ENCODE results near the gene ECHS1. TPM values are rescaled to one million over a fixed set of nuclear protein-coding genes. Genes with fewer than 3 reads are reported as not detected.
A peak's percentile ranks its signal among the peaks of the same experiment; 100 is the strongest.

Gene ECHS1
- total and polyA plus RNA-seq, 2 of the 8 experiments (the other 6 are each of a cell fraction or from before 2014, with no cell fraction given), result 41.7 to 101 TPM

- no peak overlapping the region for H2AFZ ChIP-seq (ENCODE audit: low read length)
- no peak overlapping the region for H3K23ac ChIP-seq (ENCODE audit: insufficient read length)
- ChIA-PET POLR2A (ENCODE audit: partially characterized antibody) (interaction anchor here (0.8 to 1.1 kb wide), 2 partner anchors 10 to 18 kb away, joined by 3 read pairs; no protein-coding TSS in a partner anchor), CTCF (ENCODE audit: partially characterized antibody) (no interaction called here)
- no peaks in the 10 kb centered on the region for H3K4me1 ChIP-seq (replicated peaks in 1 of 4; ENCODE audit: control insufficient read depth in 3 of 4, insufficient read depth in 4 of 4, low read length in 3 of 4)
- H2BK5ac ChIP-seq (ENCODE audit: low read depth, low read length), result no peak overlapping the region
- no peak overlapping the region for H2AK5ac ChIP-seq (ENCODE audit: low read depth, low read length)
- no peaks in the 10 kb centered on the region for H3K23me2 ChIP-seq (ENCODE audit: low read depth, low read length)
- H3K14ac ChIP-seq (ENCODE audit: insufficient read length), result no peak overlapping the region
- peaks cover 0 to 31% of the 10 kb centered on the region in 2 experiments; a peak in 2 of 4 replicates for H3K79me2 ChIP-seq (ENCODE audit: control insufficient read depth in 1 of 2, insufficient read depth in 2 of 2, low read length in 2 of 2)
- H3K27me3 ChIP-seq (replicated peaks in 1 of 4; ENCODE audit: control insufficient read depth in 3 of 4, extremely low read depth in 1 of 4, insufficient read depth in 3 of 4, low read length in 3 of 4), result no peaks in the 10 kb centered on the region
- H4K5ac ChIP-seq (ENCODE audit: insufficient read length, low read depth, low read length), result no peak overlapping the region
- H3K79me1 ChIP-seq (ENCODE audit: low read depth, low read length), result peaks cover 8% of the 10 kb centered on the region
- no peak overlapping the region for H2BK12ac ChIP-seq (ENCODE audit: low read depth, low read length)
- no peak overlapping the region for H2BK15ac ChIP-seq (ENCODE audit: low read length)
- no peak overlapping the region for H2BK120ac ChIP-seq (replicated peaks; ENCODE audit: low read depth, low read length)
- H3K4me2 ChIP-seq (ENCODE audit: insufficient read depth in 1 of 2, low read depth in 2 of 2, low read length in 2 of 2), result no peak overlapping the region
- H3K4ac ChIP-seq (replicated peaks; ENCODE audit: insufficient read length, low read depth, low read length), result no peak overlapping the region
- H4K20me1 ChIP-seq (replicated peaks in 1 of 2; ENCODE audit: control insufficient read depth in 1 of 2, insufficient read depth in 2 of 2, low read length in 2 of 2), result peaks cover 0 to 14% of the 10 kb centered on the region in 2 experiments
- no peak overlapping the region for H4K8ac ChIP-seq (ENCODE audit: extremely low read depth, insufficient read depth, low read length)
- H2BK20ac ChIP-seq (ENCODE audit: low read length), result no peak overlapping the region
- no peak overlapping the region for H3K9ac ChIP-seq (replicated peaks in 1 of 4; ENCODE audit: extremely low read depth in 1 of 4, low read depth in 3 of 4, low read length in 3 of 4)
- no peak overlapping the region for H3K27ac ChIP-seq (ENCODE audit: low read depth, low read length)
- H3K36me3 ChIP-seq (ENCODE audit: control insufficient read depth in 2 of 4, insufficient read depth in 4 of 4, low read length in 3 of 4), result peaks cover 4 to 59% (median 27%) of the 10 kb centered on the region in 4 experiments; a peak in 7 of 8 replicates
- WGBS, 2 experiments (ENCODE audit: extremely low coverage in 1 of 2, insufficient coverage in 1 of 2, insufficient read length in 1 of 2, insufficient replicate concordance in 2 of 2, low coverage in 1 of 2, low lambda C conversion rate in 2 of 2, missing lambda C conversion rate in 1 of 2), result 96% methylated on average over 17 of the region's 21 CpGs; no CpG with 5 or more reads in 1 of the 2 experiments
- H3K18ac ChIP-seq (ENCODE audit: extremely low read depth, low read length), result no peak overlapping the region
- no peak overlapping the region for H3K56ac ChIP-seq (replicated peaks; ENCODE audit: insufficient read length, low read depth, low read length)
- H4K91ac ChIP-seq (replicated peaks; ENCODE audit: insufficient read length, low read length), result no peak overlapping the region
- no peak for FAIRE-seq
- DNase-seq (ENCODE audit: low read depth in 1 of 2, low spot score in 2 of 2), result peak in 1 of 2 experiments; percentile 27
- H3K4me3 ChIP-seq (ENCODE audit: extremely low read depth in 1 of 4, insufficient read depth in 2 of 4, low read depth in 3 of 4, low read length in 4 of 4), result no peak overlapping the region
- no peaks in the 10 kb centered on the region for H3K9me3 ChIP-seq (ENCODE audit: insufficient read depth in 2 of 2, low read depth in 1 of 2, low read length in 1 of 2)
- TF ChIP-seq SP4 (IDR thresholded peaks at IDR 0.05; ENCODE audit: low read length) (no peak), TEAD4 (IDR thresholded peaks at IDR 0.05; ENCODE audit: low read depth, low read length) (no peak), CHD1 (IDR thresholded peaks at IDR 0.05; ENCODE audit: low read depth, low read length) (no peak), SIX5 (IDR thresholded peaks at IDR 0.05; ENCODE audit: low read depth, low read length) (no peak), GTF2F1 (IDR thresholded peaks at IDR 0.05; ENCODE audit: borderline replicate concordance, low read depth, low read length) (no peak), E2F6 (IDR thresholded peaks at IDR 0.05) (no peak), NRF1 (IDR thresholded peaks at IDR 0.05; ENCODE audit: low read depth, low read length) (no peak), EGR1 (IDR thresholded peaks at IDR 0.05; ENCODE audit: borderline replicate concordance, low read depth, low read length) (no peak), SIN3A (conservative IDR thresholded peaks at IDR 0.05 in 1 of 2, IDR thresholded peaks at IDR 0.05 in 1 of 2; ENCODE audit: low read depth in 1 of 2, low read length in 2 of 2) (no peak), RBBP5 (IDR thresholded peaks at IDR 0.05; ENCODE audit: borderline replicate concordance, low read depth, low read length) (no peak), SIRT6 (IDR thresholded peaks at IDR 0.05; ENCODE audit: low read length) (no peak), POU5F1 (IDR thresholded peaks at IDR 0.05; ENCODE audit: low read depth, low read length) (no peak), SP1 (IDR thresholded peaks at IDR 0.05; ENCODE audit: low read depth, low read length) (no peak)
These were observed 29.0 kb upstream of the ECHS1 start for GRCh38 chr10:133401981-133402725.
